T-cell (primary cell): Measurements from ENCODE around the gene SLC35B3. TPM values are rescaled to one million over a fixed set of nuclear protein-coding genes. Genes with fewer than 3 reads are reported as not detected.

Experiments used
- ATAC-seq, 4 experiments: fragments of 200-7000 bp in 3 of 4; fragments of 150-1000 bp in 1 of 4; cut with Tn5 transposase; replicated peaks in 1 of 4; 1 replicate in 3 of 4; 2 replicates in 1 of 4; pipeline ENCODE4 v1.10.0; 2021; ENCODE audit warnings: moderate library complexity in 3 of 4, mild to moderate bottlenecking in 2 of 4, moderate number of reproducible peaks in 1 of 4
- CTCF ChIA-PET, 2 donors: fragments of 300-600 bp; sonication (Branson Sonifier 250); formaldehyde crosslinking; loops; one replicate each; lab custom pipeline; 2022; ENCODE audit warnings: antibody characterized with exemption in 2 of 2; lab: Charles Lee
- POLR2A ChIA-PET, 2 donors: fragments of 300-600 bp; sonication (Branson Sonifier 250); formaldehyde crosslinking; loops; one replicate each; lab custom pipeline; 2022; ENCODE audit warnings: antibody characterized with exemption in 2 of 2; lab: Charles Lee
- DNase-seq, 35 experiments: peaks; one replicate each; pipeline versions ENCODE4 v3.0.0 to v3.0.0-alpha.2; 2013 to 2023
- H3K27ac ChIP-seq: one replicate; pipeline ENCODE4 v1.5.1; 2013; ENCODE audit warnings: low read length
- H3K27me3 ChIP-seq, 2 experiments: replicated peaks in 1 of 2; 1 replicate in 1 of 2; 2 replicates in 1 of 2; pipeline versions ENCODE4 v1.6.1 to v1.7.0; 2013; ENCODE audit warnings: low read length in 1 of 2, mixed read lengths in 1 of 2; ENCODE audit not compliant: control insufficient read depth in 2 of 2, insufficient read depth in 2 of 2; ENCODE audit errors: extremely low read depth in 1 of 2
- H3K36me3 ChIP-seq, 2 donors: 1 replicate in 1 of 2; 2 replicates in 1 of 2; pipeline versions ENCODE4 v1.6.1 to v1.7.0; 2013; ENCODE audit warnings: low read length in 1 of 2; ENCODE audit not compliant: control insufficient read depth in 2 of 2, insufficient read depth in 1 of 2; ENCODE audit errors: extremely low read depth in 1 of 2
- H3K4me1 ChIP-seq, 2 experiments: 1 replicate in 1 of 2; 2 replicates in 1 of 2; pipeline versions ENCODE4 v1.6.1 to v1.7.0; 2013; ENCODE audit warnings: low read length in 2 of 2, mixed read lengths in 1 of 2; ENCODE audit not compliant: insufficient read depth in 2 of 2, control insufficient read depth in 1 of 2; ENCODE audit errors: extremely low read depth in 1 of 2
- H3K4me3 ChIP-seq, 2 donors: 1 replicate in 1 of 2; 2 replicates in 1 of 2; pipeline versions ENCODE4 v1.5.1 to v1.7.0; 2013; ENCODE audit warnings: mild to moderate bottlenecking in 2 of 2, low read length in 1 of 2, moderate library complexity in 1 of 2; ENCODE audit not compliant: control insufficient read depth in 1 of 2; ENCODE audit errors: extremely low read depth in 1 of 2
- H3K9me3 ChIP-seq: 2 replicates; pipeline ENCODE4 v1.7.0; 2013
- H3K27ac Mint-ChIP-seq, 2 donors: one replicate each; pipeline ENCODE4 v1.8.0; 2020 to 2021; ENCODE audit warnings: mild to moderate bottlenecking in 2 of 2, mixed read lengths in 2 of 2
- H3K27me3 Mint-ChIP-seq, 2 donors: one replicate each; pipeline ENCODE4 v1.8.0; 2021 to 2022; ENCODE audit warnings: mixed read lengths in 2 of 2
- H3K36me3 Mint-ChIP-seq: one replicate; pipeline ENCODE4 v1.8.0; 2021; ENCODE audit warnings: mixed read lengths
- H3K4me1 Mint-ChIP-seq, 3 donors: one replicate each; pipeline ENCODE4 v1.8.0; 2020 to 2022; ENCODE audit warnings: mixed read lengths in 3 of 3, mild to moderate bottlenecking in 1 of 3
- H3K4me3 Mint-ChIP-seq, 3 donors: one replicate each; pipeline ENCODE4 v1.8.0; 2020 to 2022; ENCODE audit warnings: mild to moderate bottlenecking in 3 of 3, mixed read lengths in 3 of 3, moderate library complexity in 3 of 3
- H3K9me3 Mint-ChIP-seq, 3 donors: one replicate each; pipeline ENCODE4 v1.8.0; 2020 to 2022; ENCODE audit warnings: mixed read lengths in 3 of 3
- WGBS: methylation state at CpG from one replicate; pipeline ENCODE4 v1.1.5; 2013; ENCODE audit warnings: missing lambda C conversion rate; ENCODE audit not compliant: insufficient coverage; 5-methylcytosine and 5-hydroxymethylcytosine counted together
- total RNA-seq, 35 experiments: library from RNA in 6 of 35; stranded (reverse) in 6 of 35; fragments of 120-200 nt in 1 of 35; gene quantifications; one replicate each; pipeline versions ENCODE4 v1.2.1 to v1.2.4 and lab custom pipeline; 2013 to 2026

Gene SLC35B3
- 10 to 100 TPM in 3 of 5 donors, 1 to 10 TPM in 2; 6.6 to 12.0 (median 11.0) TPM for total RNA-seq
- total RNA-seq (2013): 13.2 TPM
- 9.3 to 28.1 (median 13.4) reads per million in 29 experiments for total RNA-seq (lab: John Stamatoyannopoulos, UW)

GRCh38 chr6:8435093-8435844 lies at the start of gene SLC35B3:
TSS of gene SLC35B3 (minus strand) at chr6:8435545.
- H3K27me3 Mint-ChIP-seq: no peaks in the 10 kb centered on the region
- Histone ChIP-seq H3K27me3 (no peaks in the 10 kb centered on the region), H3K9me3 (no peaks in the 10 kb centered on the region), H3K4me3 (peak within 1 kb of the TSS; percentile 74 to 94), H3K27ac (peak within 1 kb of the TSS; percentile 90), H3K36me3 (no peaks in the 10 kb centered on the region), H3K4me1 (peaks cover 7 to 15% of the 10 kb centered on the region in 2 experiments)
- no peaks in the 10 kb centered on the region for H3K9me3 Mint-ChIP-seq
- peaks cover 11% of the 10 kb centered on the region for H3K36me3 Mint-ChIP-seq
- H3K4me3 Mint-ChIP-seq: peak within 1 kb of the TSS; percentile 86 to 95 (median 92)
- peak; percentile 91 to 99 (median 96) for DNase-seq
- H3K27ac Mint-ChIP-seq: peak within 1 kb of the TSS; percentile 95 to 97
- ChIA-PET CTCF (interaction anchor here in 1 of 2 donors (0.6 kb wide), 1 partner anchor 12 kb away, joined by 3 read pairs; no protein-coding TSS in a partner anchor), POLR2A (no interaction called here)
- 3% methylated on average over 49 of the region's 62 CpGs for WGBS
- ATAC-seq: peak; percentile 88 to 94 (median 92)
- H3K4me1 Mint-ChIP-seq: peaks cover 39 to 50% (median 46%) of the 10 kb centered on the region in 3 donors

GRCh38 chr6:8483650-8484049 lies 48.3 kb upstream of the SLC35B3 start:
- Mint-ChIP-seq H3K27ac (no peak overlapping the region), H3K36me3 (no peaks in the 10 kb centered on the region), H3K27me3 (peaks cover 0 to 7% of the 10 kb centered on the region in 2 donors), H3K4me3 (no peak overlapping the region), H3K9me3 (peaks cover 0 to 20% (median 3%) of the 10 kb centered on the region in 3 donors), H3K4me1 (no peaks in the 10 kb centered on the region)
- POLR2A ChIA-PET: no interaction called here
- DNase-seq (no peak), ATAC-seq (no peak)
- Histone ChIP-seq H3K4me1 (no peaks in the 10 kb centered on the region), H3K4me3 (no peak overlapping the region), H3K9me3 (no peaks in the 10 kb centered on the region), H3K36me3 (no peaks in the 10 kb centered on the region), H3K27ac (no peak overlapping the region), H3K27me3 (no peaks in the 10 kb centered on the region)
- CTCF ChIA-PET: no interaction called here
- no CpG with 5 or more reads among the region's 1 CpG for WGBS

DNA sequence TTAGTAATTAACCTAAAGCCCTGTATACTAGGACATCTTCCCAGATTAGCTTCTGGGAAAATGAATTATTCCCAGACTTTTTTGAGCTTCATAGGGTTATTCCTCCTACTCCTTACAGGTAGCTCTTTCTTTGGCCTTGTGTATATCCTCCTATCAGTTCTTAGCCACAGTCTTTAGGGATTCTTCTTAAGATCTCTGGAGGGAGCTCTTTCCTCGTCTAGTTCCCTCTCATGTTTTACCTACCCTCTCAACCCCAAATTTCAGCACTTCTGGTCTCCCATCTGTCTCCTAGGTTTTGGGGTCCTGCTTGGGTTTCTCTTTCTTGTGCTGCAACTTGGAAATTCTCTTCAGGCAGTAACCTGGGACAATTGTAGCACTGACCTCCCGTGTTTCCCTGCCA lies 46.4 kb upstream of the SLC35B3 start:
- Mint-ChIP-seq H3K27me3 (peaks cover 0 to 7% of the 10 kb centered on the region in 2 donors), H3K36me3 (no peaks in the 10 kb centered on the region), H3K4me3 (no peak overlapping the region), H3K27ac (no peak overlapping the region), H3K9me3 (peaks cover 0 to 20% (median 4%) of the 10 kb centered on the region in 3 donors), H3K4me1 (no peaks in the 10 kb centered on the region)
- ChIA-PET POLR2A (no interaction called here), CTCF (no interaction called here)
- ATAC-seq: no peak
- no peaks in the 10 kb centered on the region for H3K27me3 ChIP-seq
- 33% methylated on average over 1 of the region's 2 CpGs for WGBS
- no peak overlapping the region for H3K4me3 ChIP-seq
- H3K27ac ChIP-seq: no peak overlapping the region
- no peaks in the 10 kb centered on the region for H3K36me3 ChIP-seq
- H3K9me3 ChIP-seq: no peaks in the 10 kb centered on the region
- no peak for DNase-seq
- H3K4me1 ChIP-seq: no peaks in the 10 kb centered on the region

DNA sequence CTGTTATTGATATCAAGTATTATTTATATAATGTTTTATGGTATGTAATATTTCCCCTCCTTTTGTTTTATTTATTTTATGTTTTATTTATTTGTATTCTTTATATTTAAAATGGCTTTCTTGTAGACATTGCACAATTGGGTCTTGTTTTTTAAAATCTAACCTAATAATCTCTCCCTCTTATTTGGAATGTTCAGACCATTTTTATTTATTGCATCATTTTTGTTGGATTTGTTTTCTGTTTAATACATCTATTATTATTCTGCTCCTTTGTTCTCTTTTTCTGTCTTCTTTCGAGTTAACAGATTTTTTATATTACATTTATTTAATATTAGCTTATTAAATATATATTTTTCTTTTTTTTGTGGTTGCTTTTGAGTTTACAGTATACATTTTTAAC lies 43.1 kb upstream of the SLC35B3 start:
- ChIA-PET CTCF (no interaction called here), POLR2A (no interaction called here)
- H3K27ac Mint-ChIP-seq: no peak overlapping the region
- no peak for ATAC-seq
- Histone ChIP-seq H3K4me1 (no peaks in the 10 kb centered on the region), H3K9me3 (no peaks in the 10 kb centered on the region), H3K27me3 (no peaks in the 10 kb centered on the region), H3K27ac (no peak overlapping the region), H3K36me3 (no peaks in the 10 kb centered on the region), H3K4me3 (no peak overlapping the region)
- H3K4me3 Mint-ChIP-seq: no peak overlapping the region
- peaks cover 0 to 20% (median 4%) of the 10 kb centered on the region in 3 donors for H3K9me3 Mint-ChIP-seq
- no peak for DNase-seq
- H3K36me3 Mint-ChIP-seq: no peaks in the 10 kb centered on the region
- H3K4me1 Mint-ChIP-seq: no peaks in the 10 kb centered on the region
- WGBS: no CpG with 5 or more reads among the region's 1 CpG
- no peaks in the 10 kb centered on the region for H3K27me3 Mint-ChIP-seq

DNA sequence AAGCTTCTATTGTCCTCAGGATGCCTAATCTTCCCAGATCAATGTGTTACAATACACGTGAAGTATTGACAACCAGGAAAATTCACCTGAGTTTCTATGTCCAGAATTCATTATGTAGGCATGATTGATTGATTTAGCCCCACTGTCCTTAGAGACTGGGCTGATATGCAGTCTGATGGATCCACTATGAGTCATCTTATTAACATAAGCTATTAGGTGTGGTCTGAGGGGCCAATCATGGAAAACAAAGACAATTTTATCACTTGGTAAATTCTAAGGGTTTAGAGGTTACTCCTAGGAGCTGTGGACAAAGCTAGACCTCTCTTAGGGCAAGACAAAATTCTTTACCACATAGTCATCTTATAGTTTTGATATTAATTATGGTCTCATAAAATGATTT lies 41.3 kb upstream of the SLC35B3 start:
- DNase-seq: no peak
- no peaks in the 10 kb centered on the region for H3K4me1 ChIP-seq
- Mint-ChIP-seq H3K27me3 (no peaks in the 10 kb centered on the region), H3K9me3 (peaks cover 4 to 13% (median 4%) of the 10 kb centered on the region in 3 donors), H3K4me1 (no peaks in the 10 kb centered on the region), H3K36me3 (no peaks in the 10 kb centered on the region), H3K4me3 (no peak overlapping the region), H3K27ac (no peak overlapping the region)
- no peak for ATAC-seq
- no peak overlapping the region for H3K27ac ChIP-seq
- no peaks in the 10 kb centered on the region for H3K9me3 ChIP-seq
- H3K27me3 ChIP-seq: no peaks in the 10 kb centered on the region
- no CpG with 5 or more reads among the region's 1 CpG for whole genome bisulfite sequencing
- H3K36me3 ChIP-seq: no peaks in the 10 kb centered on the region
- ChIA-PET POLR2A (no interaction called here), CTCF (no interaction called here)
- no peak overlapping the region for H3K4me3 ChIP-seq

DNA sequence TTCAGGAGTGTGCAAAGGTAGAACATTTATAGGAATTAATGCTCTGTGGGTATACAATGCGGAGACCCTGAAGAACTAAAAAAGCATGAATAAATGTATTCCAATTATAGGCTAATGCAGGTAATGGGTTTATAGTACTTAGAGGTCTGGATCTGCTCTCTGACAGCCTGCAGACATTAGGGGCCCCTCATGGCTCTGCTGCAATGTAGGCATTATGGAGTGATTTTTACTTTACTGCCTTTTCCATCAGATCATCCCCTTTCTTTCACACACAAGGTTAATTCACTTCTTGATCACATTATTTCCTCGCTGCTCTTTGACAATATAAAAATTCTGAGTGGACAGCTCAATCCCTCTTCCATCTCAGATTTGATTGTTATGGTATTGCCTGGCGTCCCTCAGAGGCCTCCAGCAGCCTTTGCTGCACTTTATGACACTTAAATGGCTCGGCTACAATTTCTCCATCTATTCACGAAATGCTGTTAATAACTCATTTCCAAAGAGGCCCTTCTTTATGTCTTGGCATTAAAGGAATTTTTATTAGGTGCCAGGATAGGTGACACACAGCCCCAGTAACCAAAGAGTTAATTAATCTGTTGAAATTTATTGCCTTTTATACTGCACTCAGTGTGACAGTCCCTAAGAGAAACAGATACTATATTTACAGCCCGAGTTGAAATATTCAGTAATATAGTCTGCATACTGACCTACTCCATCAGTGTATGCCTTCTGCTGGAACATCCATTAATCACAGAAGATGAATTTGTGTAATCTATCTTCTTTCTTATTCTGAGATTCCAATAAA lies 33.4 kb upstream of the SLC35B3 start:
- H3K9me3 Mint-ChIP-seq: peaks cover 0 to 4% (median 0%) of the 10 kb centered on the region in 3 donors
- Histone ChIP-seq H3K9me3 (no peaks in the 10 kb centered on the region), H3K27ac (no peak overlapping the region), H3K4me1 (no peaks in the 10 kb centered on the region), H3K4me3 (no peak overlapping the region), H3K27me3 (no peaks in the 10 kb centered on the region), H3K36me3 (no peaks in the 10 kb centered on the region)
- no peak for DNase-seq
- no peak overlapping the region for H3K27ac Mint-ChIP-seq
- H3K4me1 Mint-ChIP-seq: no peaks in the 10 kb centered on the region
- H3K4me3 Mint-ChIP-seq: no peak overlapping the region
- 60% methylated on average over 1 of the region's 6 CpGs for WGBS
- H3K27me3 Mint-ChIP-seq: no peaks in the 10 kb centered on the region
- CTCF ChIA-PET: no interaction called here
- no peak for ATAC-seq
- H3K36me3 Mint-ChIP-seq: no peaks in the 10 kb centered on the region
- POLR2A ChIA-PET: no interaction called here
